GM12864 (cell line): ENCODE data around the gene KCTD21.

ENCODE experiments used
- DNase-seq: peaks from one replicate; pipeline ENCODE4 v3.0.0-alpha.2; 2011; ENCODE audit warnings: low read depth
- H3K4me3 ChIP-seq: 2 replicates; pipeline ENCODE4 v1.5.1; 2011; ENCODE audit warnings: mild to moderate bottlenecking, low read depth, low read length, control low read depth
- TF ChIP-seq, protein P1 (sequence below): IDR thresholded peaks from 2 replicates; pipeline ENCODE4 v1.5.1; 2011; ENCODE audit warnings: low read depth, mild to moderate bottlenecking, moderate library complexity, low read length, control low read depth, inconsistent platforms; ENCODE audit errors: missing control alignments

The KCTD21 gene

DNA sequence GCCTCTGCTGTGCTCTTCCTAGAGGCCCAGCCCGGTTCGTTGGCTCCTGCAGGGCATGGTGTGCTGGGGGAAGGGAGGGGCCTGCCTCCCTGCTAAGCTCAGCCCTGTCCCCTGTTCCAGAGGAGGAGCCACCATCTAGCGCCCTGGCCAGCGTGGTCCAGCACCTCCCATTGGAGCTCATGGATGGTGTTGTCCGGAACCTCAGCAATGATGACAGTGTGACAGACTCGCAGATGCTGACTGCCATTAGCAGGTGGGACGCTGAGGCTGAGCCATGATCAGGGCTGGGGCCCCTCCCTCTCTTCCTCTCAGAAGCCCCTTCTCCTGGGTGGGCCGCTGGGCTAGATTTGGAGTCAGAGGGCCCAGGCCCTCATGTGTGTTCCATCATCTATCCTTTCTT lies 9.4 kb upstream of the KCTD21 start:
- no peak for DNase-seq
- TF ChIP-seq, protein P1, sequence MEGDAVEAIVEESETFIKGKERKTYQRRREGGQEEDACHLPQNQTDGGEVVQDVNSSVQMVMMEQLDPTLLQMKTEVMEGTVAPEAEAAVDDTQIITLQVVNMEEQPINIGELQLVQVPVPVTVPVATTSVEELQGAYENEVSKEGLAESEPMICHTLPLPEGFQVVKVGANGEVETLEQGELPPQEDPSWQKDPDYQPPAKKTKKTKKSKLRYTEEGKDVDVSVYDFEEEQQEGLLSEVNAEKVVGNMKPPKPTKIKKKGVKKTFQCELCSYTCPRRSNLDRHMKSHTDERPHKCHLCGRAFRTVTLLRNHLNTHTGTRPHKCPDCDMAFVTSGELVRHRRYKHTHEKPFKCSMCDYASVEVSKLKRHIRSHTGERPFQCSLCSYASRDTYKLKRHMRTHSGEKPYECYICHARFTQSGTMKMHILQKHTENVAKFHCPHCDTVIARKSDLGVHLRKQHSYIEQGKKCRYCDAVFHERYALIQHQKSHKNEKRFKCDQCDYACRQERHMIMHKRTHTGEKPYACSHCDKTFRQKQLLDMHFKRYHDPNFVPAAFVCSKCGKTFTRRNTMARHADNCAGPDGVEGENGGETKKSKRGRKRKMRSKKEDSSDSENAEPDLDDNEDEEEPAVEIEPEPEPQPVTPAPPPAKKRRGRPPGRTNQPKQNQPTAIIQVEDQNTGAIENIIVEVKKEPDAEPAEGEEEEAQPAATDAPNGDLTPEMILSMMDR: no peak
- H3K4me3 ChIP-seq: no peak overlapping the region

DNA sequence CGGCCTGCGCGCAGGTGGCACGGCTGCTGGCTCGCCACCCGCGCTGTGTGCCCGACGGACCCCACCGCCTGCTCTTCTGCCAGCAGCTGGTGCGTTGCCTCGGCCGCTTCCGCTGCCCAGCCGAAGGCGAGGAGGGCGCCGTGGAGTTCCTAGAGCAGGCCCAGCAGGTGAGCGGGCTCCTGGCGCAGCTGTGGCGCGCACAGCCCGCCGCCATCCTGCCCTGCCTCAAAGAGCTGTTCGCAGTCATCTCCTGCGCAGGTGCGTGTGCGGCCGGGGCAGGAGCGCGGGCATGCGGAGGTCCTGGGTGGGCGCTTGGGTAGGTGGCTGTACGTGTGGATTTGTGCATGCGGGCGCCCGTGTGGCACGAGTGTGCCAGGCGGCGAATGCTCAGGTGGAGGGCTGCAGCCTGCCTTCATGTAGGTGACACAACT lies 8.2 kb upstream of the KCTD21 start:
- TF ChIP-seq, protein P1: no peak
- H3K4me3 ChIP-seq: no peak overlapping the region
- no peak for DNase-seq

DNA sequence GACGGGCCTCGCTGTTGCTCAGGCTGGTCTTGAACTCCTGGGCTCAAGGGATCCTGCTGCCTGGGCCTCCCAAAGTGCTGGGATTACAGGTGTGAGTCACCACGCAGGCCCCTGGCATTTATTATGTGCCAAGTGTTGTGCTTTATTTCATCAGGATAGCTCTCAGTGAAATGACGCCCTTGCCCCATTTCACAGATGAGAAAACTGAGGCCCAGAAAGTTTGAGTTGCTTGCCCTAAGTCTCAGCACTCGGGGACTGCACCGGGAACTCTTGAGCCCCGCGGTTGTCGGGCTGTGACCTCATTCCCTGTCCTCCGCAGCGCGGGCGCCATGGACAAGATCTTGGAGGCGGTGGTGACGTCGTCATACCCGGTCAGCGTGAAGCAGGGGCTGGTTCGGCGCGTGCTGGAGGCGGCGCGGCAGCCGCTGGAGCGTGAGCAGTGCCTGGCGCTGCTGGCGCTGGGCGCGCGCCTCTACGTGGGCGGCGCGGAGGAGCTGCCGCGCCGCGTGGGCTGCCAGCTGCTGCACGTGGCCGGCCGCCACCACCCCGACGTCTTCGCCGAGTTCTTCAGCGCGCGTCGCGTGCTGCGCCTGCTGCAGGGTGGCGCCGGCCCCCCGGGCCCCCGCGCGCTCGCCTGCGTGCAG lies 7.6 kb upstream of the KCTD21 start:
- TF ChIP-seq, protein P1: no peak
- no peak for DNase-seq
- H3K4me3 ChIP-seq: no peak overlapping the region

GRCh38 chr11:78194490-78194889 lies 6.1 kb upstream of the KCTD21 start:
- no peak for DNase-seq
- TF ChIP-seq, protein P1: no peak
- H3K4me3 ChIP-seq: no peak overlapping the region

DNA sequence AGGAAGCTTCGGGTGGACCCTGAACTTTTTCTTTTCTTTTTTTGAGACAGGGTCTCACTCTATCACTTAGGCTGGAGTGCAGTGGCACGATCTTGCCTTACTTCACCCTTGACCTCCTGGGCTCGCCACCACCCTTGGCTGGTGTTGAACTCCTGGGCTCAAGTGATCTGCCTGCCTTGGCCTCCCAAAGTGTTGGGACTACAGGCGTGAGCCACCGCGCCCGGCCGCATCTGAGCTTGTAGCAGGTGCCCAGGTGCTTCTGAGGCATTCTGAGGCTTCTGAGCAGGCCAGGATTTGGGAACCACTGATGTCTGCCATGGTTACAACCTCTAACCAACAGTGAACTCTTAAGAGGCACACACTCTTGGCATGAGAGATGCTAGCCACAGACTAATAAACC lies 5.4 kb upstream of the KCTD21 start:
- H3K4me3 ChIP-seq: no peak overlapping the region
- no peak for DNase-seq
- TF ChIP-seq, protein P1: no peak

DNA sequence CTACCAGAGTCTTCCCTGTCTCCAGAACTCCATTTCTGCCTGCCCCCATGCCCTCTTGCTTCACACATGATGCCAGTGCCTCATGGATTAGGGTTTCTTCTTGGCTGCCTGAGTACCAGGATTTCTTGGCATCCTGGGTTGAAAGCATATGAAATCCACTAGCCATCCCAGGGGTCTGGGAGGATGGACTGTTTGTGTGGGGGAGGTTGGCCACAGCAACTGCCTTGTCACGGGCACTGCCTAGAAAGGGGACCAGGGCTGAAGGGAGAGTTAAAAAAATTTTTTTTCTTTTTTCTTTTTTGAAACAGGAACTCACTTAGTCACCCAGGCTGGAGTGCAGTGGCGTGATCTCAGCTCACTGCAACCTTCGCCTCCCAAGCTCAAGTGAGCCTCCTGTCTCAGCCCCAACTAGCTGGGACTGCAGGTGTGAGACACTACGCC lies 4.5 kb upstream of the KCTD21 start:
- DNase-seq: no peak
- H3K4me3 ChIP-seq: no peak overlapping the region
- TF ChIP-seq, protein P1: no peak

GRCh38 chr11:78192223-78192719 lies 3.8 kb upstream of the KCTD21 start:
- no peak for DNase-seq
- no peak overlapping the region for H3K4me3 ChIP-seq
- TF ChIP-seq, protein P1: no peak
